Parietal lobe (tissue), 2 donors: ENCODE data around the gene BSCL2. TPM values are rescaled to one million over a fixed set of nuclear protein-coding genes. Genes with fewer than 3 reads are reported as not detected.

Experiments
- small RNA-seq: library from RNA; depleted of rRNA; stranded (forward); fragments of <200 nt; gene quantifications from one replicate; pipeline ENCODE3, GENCODE V24; 2014; ENCODE audit warnings: low replicate concordance
- total RNA-seq: library from RNA; depleted of rRNA; stranded (reverse); fragments of >200 nt; gene quantifications from one replicate; pipeline ENCODE4 v1.2.3, GENCODE V29; 2014

Gene BSCL2
- total RNA-seq, result 102 TPM

GRCh38 chr11:62707277-62707861 is at the start of gene BSCL2, which contains the start of gene GNG3:
TSS of gene BSCL2 (minus strand) at chr11:62707424. CDS start at chr11:62707195, 229 bp downstream.
TSS of gene GNG3 (plus strand) at chr11:62707676. CDS start at chr11:62708296, 620 bp downstream.

GRCh38 chr11:62753736-62754603 is 46.7 kb upstream of the BSCL2 start, which contains the start of gene ZBTB3:
TSS of gene ZBTB3 (minus strand) at chr11:62754160. CDS start at chr11:62753664, 496 bp downstream.

DNA sequence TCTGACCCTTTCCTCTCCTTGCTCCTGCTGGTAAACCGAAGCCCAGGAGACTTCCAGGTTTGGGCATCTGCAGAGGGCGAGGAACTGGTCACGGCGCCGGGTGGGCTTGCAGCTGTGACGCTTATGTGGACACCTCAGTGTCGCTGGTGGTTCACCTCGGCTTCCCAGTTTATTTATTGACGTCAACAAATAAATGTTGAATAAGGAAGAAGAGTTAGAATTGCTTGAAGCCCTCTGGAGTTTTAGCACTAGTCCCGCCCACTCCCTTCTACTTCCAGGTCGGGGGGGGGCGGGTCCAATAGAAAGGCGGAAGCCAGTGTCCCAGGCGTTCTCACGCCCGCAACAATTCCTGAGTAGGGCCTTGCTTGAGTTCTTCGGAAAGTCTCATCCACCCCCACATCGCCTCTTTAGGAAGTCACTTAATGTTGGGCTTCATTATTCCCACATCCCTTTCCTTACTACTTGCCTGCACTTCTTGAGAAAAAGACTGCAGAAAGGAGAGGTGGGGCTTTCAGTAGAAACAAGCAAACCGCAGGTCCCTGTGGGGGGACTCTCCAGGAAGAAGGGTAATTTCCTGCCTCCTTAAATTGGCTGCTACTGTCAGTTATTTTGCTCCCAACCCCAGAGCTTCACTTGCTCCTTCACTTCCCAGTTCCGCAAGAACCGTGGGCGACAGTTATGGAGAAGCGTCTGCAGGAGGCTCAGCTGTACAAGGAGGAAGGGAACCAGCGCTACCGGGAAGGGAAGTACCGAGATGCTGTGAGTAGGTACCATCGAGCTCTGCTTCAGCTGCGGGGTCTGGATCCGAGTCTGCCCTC is 21.2 kb upstream of the BSCL2 start, which contains the start of gene TTC9C:
TSS of gene TTC9C (plus strand) at position 316 of the 818 bp plus-strand sequence. CDS start at position 679, 363 bp downstream.

DNA sequence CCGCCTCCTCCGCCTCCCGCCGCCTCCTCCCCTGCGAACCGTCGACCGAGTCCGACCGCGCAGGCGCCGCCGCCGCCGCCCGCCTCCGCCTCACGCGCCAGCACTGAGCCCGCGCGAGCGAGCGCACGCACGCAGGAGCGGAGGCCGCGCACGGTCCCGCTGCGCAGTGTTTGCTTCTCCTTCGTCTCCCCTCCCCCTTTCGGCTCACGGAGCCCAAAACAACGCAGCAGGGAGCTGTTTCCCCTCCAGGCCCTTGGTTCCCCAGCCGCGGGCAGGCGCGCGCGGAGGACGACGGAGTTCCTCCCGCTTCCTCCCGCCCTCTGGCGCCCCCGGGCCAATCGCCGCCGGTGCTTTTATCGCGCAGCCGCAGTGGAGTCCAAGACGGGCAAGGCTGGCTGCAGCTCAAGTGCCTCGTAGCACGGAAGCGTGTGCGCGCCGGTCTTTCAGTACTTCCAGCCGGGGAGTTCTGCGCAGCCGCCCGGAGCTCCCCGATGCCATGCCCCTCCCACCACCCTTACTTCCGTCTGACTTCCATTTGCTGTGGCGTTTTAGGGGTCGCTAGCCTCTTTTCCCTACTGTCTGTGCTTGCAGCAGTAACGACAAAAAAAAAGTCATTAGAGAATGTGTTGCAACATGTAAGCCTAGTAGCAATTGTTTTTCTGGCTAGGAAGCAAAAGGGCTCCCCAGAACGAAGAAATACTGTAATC is 20.1 kb upstream of the BSCL2 start, which contains the start of gene HNRNPUL2:
TSS of gene HNRNPUL2 (minus strand) at position 293 of the 707 bp plus-strand sequence. CDS start 301 bp downstream, outside the sequence.

GRCh38 chr11:62689421-62690183 is 17.6 kb downstream of the BSCL2 start, which contains the start of gene LRRN4CL:
TSS of gene LRRN4CL (minus strand) at chr11:62689530. CDS start at chr11:62688508, 1,022 bp downstream.

DNA sequence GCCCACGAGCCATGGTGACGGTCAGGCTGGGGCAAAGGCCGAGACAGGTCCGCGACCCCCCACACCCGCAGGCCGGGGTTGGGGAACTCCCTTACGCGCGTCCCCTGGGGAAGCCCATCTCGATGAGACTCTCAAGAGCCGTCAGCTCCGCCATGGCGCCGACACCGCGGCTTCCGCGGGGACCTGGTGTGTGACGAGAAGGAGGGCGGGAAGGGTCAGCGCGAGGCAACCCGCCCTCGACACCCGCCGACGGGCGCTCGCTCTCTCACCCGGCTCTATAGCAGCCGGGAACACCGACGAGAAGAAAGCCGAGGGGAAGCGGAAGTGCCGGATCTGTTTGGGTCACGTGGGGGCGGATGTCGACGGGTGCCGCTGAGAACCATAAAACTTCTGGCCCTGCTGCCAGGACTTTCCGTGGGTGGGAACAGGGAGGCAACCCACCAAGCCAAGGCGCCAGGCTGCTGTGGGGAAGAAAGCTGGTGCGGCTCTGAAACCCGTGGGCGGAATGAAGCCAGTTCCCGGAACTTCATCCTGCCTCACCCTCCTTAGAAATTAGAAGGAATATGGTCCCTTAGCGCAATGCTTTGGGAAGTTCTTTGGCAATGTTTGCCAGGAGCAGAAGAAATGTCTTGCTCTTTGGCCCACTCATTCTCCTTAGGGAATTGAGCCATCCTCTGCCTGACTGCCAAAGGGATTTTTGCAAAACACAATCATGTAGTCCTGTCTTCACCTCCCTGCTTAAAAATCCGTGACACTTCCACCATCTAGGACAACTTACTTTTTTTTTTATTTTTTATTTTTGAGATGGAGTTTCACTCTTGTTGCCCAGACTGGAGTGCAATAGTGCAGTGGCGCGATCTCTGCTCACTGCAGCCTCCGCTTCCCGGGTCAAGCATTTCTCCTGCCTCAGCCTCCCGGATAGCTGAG is 28.2 kb downstream of the BSCL2 start, which contains the start of gene UBXN1:
TSS of gene UBXN1 (minus strand) at position 304 of the 927 bp plus-strand sequence. CDS start at position 154, 150 bp downstream.

DNA sequence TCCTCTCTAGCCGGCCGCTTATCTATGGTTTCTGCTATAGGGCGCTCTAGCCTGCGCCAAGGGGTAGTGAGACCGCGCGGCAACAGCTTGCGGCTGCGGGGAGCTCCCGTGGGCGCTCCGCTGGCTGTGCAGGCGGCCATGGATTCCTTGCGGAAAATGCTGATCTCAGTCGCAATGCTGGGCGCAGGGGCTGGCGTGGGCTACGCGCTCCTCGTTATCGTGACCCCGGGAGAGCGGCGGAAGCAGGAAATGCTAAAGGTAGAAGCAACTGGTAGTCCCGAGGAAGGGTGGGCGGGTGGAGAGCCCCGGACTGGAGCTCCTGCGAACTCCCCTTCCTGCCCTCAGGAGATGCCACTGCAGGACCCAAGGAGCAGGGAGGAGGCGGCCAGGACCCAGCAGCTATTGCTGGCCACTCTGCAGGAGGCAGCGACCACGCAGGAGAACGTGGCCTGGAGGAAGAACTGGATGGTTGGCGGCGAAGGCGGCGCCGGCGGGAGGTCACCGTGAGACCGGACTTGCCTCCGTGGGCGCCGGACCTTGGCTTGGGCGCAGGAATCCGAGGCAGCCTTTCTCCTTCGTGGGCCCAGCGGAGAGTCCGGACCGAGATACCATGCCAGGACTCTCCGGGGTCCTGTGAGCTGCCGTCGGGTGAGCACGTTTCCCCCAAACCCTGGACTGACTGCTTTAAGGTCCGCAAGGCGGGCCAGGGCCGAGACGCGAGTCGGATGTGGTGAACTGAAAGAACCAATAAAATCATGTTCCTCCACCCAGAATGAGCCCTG is 35.4 kb downstream of the BSCL2 start, which contains the start of the genes LBHD1 and UQCC3:
TSS of gene LBHD1 (minus strand) at position 660 of the 782 bp plus-strand sequence. CDS start 2,236 bp downstream, outside the sequence.
TSS of gene UQCC3 (plus strand) at position 66 of the 782 bp plus-strand sequence. CDS start at position 139, 73 bp downstream.

GRCh38 chr11:62665075-62665598 is 42.1 kb downstream of the BSCL2 start, which contains the start of the genes C11orf98 and CSKMT:
TSS of gene C11orf98 (minus strand) at chr11:62665210. CDS start at chr11:62665169, 41 bp downstream.
TSS of gene CSKMT (plus strand) at chr11:62665312. CDS start at chr11:62665880, 568 bp downstream.

DNA sequence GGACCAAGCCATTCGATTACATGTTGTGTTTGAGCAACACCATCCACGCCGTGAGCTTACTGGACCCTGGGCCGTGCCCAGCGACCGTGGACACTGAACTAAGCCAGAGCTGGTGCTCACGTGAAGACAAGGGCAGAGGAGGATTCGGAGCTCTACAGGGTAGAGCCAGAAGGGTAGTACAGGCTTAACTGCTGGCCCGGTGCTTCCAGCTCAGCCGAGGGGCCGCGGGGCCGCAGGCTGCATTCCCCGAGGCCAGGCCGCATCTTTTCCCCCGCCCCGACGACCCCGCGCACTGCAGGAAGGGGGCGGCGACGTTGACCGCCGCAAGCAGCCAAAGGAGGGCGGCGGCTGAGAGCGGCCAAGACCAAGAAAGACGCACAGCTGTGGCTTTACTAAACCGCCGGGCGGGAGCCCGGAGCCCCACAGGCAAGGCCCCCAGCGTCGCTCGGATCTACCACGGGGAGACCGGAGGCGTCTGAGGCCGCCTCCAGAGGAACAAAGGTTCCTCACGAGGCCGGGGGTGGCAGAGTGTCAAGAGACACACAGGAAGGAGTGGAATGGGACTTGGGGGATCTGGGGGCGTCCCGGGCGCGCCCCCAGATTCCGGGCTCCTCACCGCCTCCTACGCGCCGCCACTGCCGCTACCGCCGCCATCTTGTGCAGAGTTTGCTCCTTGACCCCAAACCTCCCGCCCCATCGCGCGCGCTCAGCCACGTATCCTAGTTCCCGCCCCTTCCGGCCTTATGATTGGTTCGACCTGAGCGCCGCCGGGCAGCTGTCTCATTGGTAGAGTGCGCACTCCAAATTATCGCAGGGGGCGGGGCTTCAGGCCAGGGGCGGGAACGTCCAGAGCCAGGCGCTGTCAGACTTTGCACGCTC is 61.0 kb downstream of the BSCL2 start, which contains the start of gene GANAB:
TSS of gene GANAB (minus strand) at position 668 of the 879 bp plus-strand sequence. CDS start at position 654, 14 bp downstream.

Small RNA genes within 50 kb of the gene (small RNA-seq; reads per million reads assigned to genes)
- not detected for gene SNORA57

Other genes starting within 250 kb of the BSCL2 start
- 13.5 TPM for gene AHNAK, start 160.6 kb downstream of the BSCL2 start, total RNA-seq
- 1,400 TPM for gene EEF1G, start 133.5 kb downstream of the BSCL2 start, total RNA-seq
- 7.5 TPM for gene TUT1, start 115.9 kb downstream of the BSCL2 start, total RNA-seq
- gene MTA2, start 105.6 kb downstream of the BSCL2 start, total RNA-seq, result 139 TPM
- 5.9 TPM for gene EML3, start 94.6 kb downstream of the BSCL2 start, total RNA-seq
- 0.94 TPM for gene ROM1, start 94.2 kb downstream of the BSCL2 start, total RNA-seq
- 22.5 TPM for gene B3GAT3, start 85.4 kb downstream of the BSCL2 start, total RNA-seq
- 64.8 TPM for gene GANAB, start 60.8 kb downstream of the BSCL2 start, total RNA-seq
- 16.3 TPM for gene INTS5, start 54.1 kb downstream of the BSCL2 start, total RNA-seq
- gene C11orf98, start 42.2 kb downstream of the BSCL2 start, total RNA-seq, result 19.7 TPM
- 8.8 TPM for gene CSKMT, start 42.1 kb downstream of the BSCL2 start, total RNA-seq
- 4.1 TPM for gene UQCC3, start 35.8 kb downstream of the BSCL2 start, total RNA-seq
- gene LBHD1, start 35.2 kb downstream of the BSCL2 start, total RNA-seq, result 5.6 TPM
- gene UBXN1, start 28.4 kb downstream of the BSCL2 start, total RNA-seq, result 85.1 TPM
- gene LRRN4CL, start 17.9 kb downstream of the BSCL2 start, total RNA-seq, result 0.31 TPM
- 28.8 TPM for gene GNG3, start 252 bp upstream of the BSCL2 start, total RNA-seq
- gene HNRNPUL2, start 20.0 kb upstream of the BSCL2 start, total RNA-seq, result 30.0 TPM
- gene TTC9C, start 21.1 kb upstream of the BSCL2 start, total RNA-seq, result 28.2 TPM
- 13.8 TPM for gene ZBTB3, start 46.7 kb upstream of the BSCL2 start, total RNA-seq
- 60.1 TPM for gene POLR2G, start 54.2 kb upstream of the BSCL2 start, total RNA-seq
- 16.0 TPM for gene TAF6L, start 64.0 kb upstream of the BSCL2 start, total RNA-seq
- 22.8 TPM for gene TMEM179B, start 80.0 kb upstream of the BSCL2 start, total RNA-seq
- gene TMEM223, start 84.6 kb upstream of the BSCL2 start, total RNA-seq, result 15.7 TPM
- 33.2 TPM for gene NXF1, start 98.0 kb upstream of the BSCL2 start, total RNA-seq
- gene STX5, start 124.6 kb upstream of the BSCL2 start, total RNA-seq, result 40.1 TPM
- gene TEX54, start 125.4 kb upstream of the BSCL2 start, total RNA-seq, result not detected
- gene WDR74, start 132.2 kb upstream of the BSCL2 start, total RNA-seq, result 45.7 TPM
- 76.7 TPM for gene SLC3A2, start 173.5 kb upstream of the BSCL2 start, total RNA-seq
- gene CHRM1, start 213.9 kb upstream of the BSCL2 start, total RNA-seq, result 12.8 TPM